Subcutaneous adipose tissue (tissue), 4 donors: Measurements from ENCODE around the gene RNF41. TPM values are rescaled to one million over a fixed set of nuclear protein-coding genes. Genes with fewer than 3 reads are reported as not detected.

Experiments
- total RNA-seq, 4 donors: library from RNA; depleted of rRNA; stranded (reverse); fragments of >200 nt; gene quantifications; one replicate each; pipeline ENCODE4 v1.1.0, GENCODE V29; 2016
- TF ChIP-seq, protein P1 (sequence below): fragments of 450-650 bp; IDR thresholded peaks from one replicate; pipeline ENCODE4 v1.5.1; 2016; ENCODE audit warnings: low read depth, mild to moderate bottlenecking, control low read depth, antibody characterized with exemption, moderate library complexity

RNF41 gene
- total RNA-seq, 4 donors from 2014 or later: 64.3 to 101 (median 84.9) TPM

DNA sequence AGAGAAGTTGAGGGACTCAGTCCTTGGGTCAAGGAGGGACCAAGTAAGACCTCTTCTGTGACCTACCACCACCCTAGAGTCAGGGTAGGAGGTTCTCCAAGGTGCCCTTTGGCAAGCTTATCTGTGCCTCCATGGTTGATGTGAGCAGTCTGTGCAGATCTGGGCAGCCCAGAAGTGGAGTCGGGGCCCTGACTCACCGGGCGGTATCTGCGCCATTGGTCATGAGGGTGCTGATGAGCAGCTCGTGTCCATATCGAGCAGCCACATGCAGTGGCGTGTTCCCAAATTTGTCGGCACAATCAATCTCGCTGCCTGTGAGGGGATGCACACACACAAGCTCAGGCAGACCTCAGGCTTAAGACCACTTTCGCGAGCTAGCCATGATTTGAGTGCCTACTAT lies 31.4 kb upstream of the RNF41 start:
- TF ChIP-seq, protein P1, sequence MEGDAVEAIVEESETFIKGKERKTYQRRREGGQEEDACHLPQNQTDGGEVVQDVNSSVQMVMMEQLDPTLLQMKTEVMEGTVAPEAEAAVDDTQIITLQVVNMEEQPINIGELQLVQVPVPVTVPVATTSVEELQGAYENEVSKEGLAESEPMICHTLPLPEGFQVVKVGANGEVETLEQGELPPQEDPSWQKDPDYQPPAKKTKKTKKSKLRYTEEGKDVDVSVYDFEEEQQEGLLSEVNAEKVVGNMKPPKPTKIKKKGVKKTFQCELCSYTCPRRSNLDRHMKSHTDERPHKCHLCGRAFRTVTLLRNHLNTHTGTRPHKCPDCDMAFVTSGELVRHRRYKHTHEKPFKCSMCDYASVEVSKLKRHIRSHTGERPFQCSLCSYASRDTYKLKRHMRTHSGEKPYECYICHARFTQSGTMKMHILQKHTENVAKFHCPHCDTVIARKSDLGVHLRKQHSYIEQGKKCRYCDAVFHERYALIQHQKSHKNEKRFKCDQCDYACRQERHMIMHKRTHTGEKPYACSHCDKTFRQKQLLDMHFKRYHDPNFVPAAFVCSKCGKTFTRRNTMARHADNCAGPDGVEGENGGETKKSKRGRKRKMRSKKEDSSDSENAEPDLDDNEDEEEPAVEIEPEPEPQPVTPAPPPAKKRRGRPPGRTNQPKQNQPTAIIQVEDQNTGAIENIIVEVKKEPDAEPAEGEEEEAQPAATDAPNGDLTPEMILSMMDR: no peak

DNA sequence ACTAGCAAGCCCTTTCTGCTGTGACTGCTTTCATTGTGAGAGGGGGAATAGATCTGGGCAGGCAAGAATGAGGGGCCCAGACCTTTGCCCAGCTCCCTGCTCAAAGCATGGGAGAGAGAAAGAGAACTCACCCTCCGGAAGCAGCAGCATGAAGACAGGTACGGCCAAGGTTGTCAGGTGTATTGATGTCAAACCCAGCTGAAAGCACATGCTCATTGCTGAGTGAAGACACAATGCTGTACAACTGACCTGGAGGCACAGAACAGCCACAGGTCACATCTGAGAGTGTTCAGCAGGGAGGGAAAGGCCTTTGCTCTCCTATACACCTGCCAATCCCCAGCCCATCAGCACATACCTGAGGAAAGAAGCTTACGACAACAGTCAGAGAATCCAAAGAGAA lies 30.9 kb upstream of the RNF41 start:
- TF ChIP-seq, protein P1: no peak

DNA sequence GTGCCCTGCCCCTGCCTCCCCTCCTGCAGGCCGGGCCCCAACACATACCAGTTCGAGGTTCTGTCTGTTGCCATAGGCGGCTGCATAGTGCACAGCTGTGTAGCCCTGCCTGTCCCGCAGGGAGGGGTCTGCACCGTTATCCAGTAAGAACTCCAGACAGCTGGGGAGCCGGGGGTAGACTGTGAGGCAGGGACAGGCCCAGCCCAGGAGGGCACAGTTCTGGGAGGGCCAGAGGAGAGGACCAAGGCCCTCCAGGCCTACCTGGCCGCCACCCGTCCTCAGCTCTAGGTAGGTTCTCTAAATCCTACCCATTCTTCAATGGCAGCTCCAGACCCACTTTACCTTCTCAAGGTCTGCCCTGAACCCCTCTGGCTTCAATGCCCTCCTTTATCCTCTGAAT lies 27.0 kb upstream of the RNF41 start:
- TF ChIP-seq, protein P1: no peak

DNA sequence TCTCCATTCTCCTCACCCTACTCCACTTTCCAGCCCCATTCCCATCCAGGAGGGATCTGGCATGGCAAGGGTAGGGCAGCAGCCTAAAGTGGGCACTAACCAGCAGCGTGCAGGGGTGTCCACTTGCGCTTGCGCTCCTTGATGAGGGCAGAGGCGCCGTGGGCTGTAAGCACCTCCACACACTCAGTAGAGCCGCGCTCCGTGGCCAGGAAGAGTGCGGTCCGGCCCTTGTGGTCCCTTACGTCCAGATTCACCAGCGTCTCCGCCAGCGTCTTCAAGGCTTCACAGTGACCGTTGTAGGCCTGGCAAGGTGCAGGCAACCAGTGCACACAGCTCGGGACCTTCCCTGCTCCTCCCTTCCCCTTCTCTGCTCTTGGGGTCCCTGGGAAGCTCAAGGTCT lies 26.2 kb upstream of the RNF41 start:
- TF ChIP-seq, protein P1: no peak

DNA sequence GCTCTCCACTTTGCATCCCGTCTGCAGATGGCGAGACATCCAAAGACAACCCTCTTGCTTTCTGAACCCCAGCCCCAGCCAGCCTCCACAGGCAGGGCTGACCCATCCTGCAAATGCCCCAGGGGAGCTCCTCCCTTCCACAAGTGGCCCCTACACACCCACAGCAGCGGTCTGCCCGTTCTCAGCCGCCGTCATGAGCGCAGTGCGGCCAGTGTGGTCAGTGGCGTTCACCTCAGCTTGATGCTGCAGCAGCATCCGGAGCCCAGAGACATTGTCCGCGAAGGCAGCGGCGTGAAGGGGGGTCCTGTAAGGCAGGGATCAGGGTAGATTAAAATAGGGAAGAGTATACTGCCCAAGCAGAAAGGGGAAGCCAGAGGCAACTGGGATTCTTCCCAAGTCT lies 22.8 kb upstream of the RNF41 start:
- TF ChIP-seq, protein P1: no peak

DNA sequence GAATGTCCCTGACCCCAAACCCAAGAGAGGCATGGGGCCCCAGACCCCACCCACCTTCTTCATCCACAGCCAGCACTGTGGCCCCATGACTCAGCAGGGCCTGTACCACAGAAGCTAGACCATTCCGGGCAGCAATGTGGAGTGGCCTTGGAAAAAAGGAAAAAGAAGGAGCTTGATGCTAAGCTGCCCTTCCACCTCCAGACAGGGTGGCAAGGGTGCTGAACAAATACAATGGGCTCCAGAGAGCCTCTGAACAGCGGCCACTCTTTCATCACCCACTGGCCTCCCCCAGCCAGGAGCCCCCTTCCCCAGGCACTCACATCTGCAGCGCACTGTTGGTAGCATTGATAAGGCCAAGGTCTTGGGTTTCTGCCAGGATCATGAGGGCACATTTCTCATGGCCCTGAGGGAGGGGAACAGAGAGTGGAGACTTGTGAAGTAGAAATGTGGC lies 22.0 kb upstream of the RNF41 start:
- TF ChIP-seq, protein P1: no peak

DNA sequence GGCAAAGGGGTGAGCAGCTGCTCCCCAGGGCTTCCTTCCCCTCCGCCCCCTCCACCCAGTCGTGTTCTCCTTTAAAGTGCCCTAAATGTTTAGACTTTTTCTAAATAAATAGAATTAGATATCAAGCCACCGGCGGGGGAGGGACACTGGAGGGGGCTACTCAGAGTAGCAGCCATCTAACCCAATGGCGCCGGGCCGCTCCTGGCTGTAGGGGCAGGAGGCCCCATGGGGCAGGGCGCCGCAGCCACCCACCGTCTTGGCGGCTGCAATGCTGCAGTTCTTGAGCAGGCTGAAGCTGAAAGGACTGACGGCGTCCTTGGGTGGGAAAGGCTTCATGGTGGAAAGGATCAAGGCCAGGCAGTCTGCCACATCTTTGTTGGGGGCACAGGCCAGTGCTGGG lies 21.3 kb upstream of the RNF41 start:
- TF ChIP-seq, protein P1: no peak
